GM18502 (cell line): ENCODE measurements around the gene ITGAD.
"Not testable (repeated sequence)": the region's sequence is repeated elsewhere in the genome, so short reads cannot be mapped to it uniquely, and the experiment has no call there.

Experiments
- ATAC-seq: cut with Tn5 transposase; IDR thresholded peaks from one replicate; pipeline ENCODE4 v1.9.1; 2021; ENCODE audit warnings: mild to moderate bottlenecking; ENCODE audit not compliant: unreplicated experiment, poor library complexity

ITGAD gene

DNA sequence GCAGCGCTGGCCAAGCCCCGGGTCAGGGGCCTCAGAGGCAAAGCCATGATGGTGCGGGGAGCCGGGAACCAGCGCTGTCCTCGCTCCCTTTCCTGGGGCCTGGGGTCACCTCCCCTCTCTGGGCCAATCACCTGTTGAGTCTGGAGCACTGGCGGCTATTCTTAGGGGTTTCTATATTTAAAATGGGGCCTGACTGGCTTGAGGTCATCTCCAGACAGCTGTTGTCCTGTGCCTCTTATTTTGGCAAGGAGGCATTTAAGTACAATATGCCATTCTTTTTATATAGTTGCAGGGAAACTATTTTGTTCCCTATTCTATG lies 35.1 kb downstream of the ITGAD start, which contains the start of gene COX6A2:
COX6A2 (minus strand) TSS at position 82 of the 319 bp plus-strand sequence; CDS start at position 47, 35 bp downstream.
- no peak for ATAC-seq

- no peak for ATAC-seq
Measured at GRCh38 chr16:31428638-31429247, 35.6 kb downstream of the ITGAD start.

GRCh38 chr16:31429314-31429713 lies 36.2 kb downstream of the ITGAD start:
- no peak for ATAC-seq

DNA sequence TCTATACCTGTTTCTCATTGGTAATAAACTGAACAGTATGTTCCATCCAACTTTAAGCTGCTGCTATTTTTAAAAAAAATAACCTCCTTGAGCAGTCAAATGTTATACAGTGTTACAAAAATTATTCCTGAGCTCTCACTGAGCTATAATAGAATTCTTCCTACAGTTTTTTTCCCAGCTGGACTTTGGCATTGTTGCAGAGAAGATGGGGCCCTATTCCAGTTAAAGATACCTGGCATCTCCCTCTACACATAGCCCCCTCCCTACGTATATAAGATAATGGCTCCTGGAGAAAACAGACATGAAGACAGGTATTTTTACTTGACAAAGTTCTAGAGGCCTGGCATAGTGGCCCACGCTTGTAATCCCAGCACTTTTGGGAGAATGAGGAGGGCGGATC lies 36.7 kb downstream of the ITGAD start:
- no peak for ATAC-seq

DNA sequence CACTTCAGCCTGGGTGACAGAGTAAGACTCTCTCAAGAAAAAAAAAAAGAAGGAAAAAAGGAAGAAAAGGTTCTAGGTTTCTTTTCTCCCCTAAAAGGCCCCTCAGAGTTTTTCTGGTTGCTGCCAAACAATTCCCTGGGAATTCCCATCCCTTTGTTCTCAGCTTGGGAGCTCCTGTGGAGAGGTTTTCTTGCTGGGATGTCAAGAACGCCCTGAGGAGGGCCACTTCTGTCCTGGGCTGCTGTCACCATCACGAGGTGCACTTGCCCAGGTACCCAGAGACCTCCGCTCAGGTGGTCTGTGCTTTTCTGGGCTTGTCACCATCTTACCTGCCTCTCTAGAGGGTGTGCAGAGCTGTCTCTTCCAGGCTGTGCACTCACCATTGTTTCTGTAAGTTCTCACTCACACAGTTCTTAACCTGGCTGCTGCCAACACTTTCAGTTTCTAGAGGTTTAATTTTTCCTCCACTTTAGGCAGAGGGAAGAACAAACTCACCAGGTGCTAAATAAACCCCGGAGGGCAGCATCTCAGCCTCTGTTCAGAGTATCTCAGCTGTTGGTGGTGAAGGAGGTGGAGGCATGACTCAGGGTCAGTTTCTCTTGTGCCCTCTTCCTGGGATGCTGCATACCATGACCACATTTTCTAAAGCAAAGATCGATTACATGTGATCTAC lies 37.4 kb downstream of the ITGAD start:
- no peak for ATAC-seq

- ATAC-seq: no peak
Measured at GRCh38 chr16:31435341-31436220, 42.4 kb downstream of the ITGAD start.

GRCh38 chr16:31436221-31437045 lies 43.3 kb downstream of the ITGAD start:
- ATAC-seq: no peak

GRCh38 chr16:31438414-31438813 lies 45.3 kb downstream of the ITGAD start:
- ATAC-seq: no peak

- not testable (repeated sequence) for ATAC-seq
Measured at GRCh38 chr16:31439023-31439422, 45.9 kb downstream of the ITGAD start.

DNA sequence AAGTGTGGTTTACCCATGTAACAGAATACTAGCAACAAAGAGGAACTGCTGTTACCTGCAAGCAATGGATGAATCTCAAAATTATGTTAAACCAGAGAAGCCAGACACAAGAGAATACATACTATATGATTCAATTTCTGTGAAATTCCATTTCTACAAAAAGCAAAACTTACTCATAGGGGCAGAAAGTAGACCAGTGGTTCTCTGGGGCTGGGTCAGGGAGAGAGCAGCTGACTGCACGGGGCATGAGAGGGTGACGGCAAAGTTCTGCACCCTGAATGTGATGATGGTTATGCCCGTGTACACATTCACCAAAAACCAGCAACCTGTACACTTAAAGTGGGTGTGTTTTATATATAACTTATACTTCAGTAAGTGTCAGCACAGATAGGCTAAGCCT lies 46.4 kb downstream of the ITGAD start:
- ATAC-seq: no peak

GRCh38 chr16:31440516-31441184 lies 47.5 kb downstream of the ITGAD start:
- ATAC-seq: no peak

- no peak for ATAC-seq
Measured at GRCh38 chr16:31441956-31442355, 48.8 kb downstream of the ITGAD start.

DNA sequence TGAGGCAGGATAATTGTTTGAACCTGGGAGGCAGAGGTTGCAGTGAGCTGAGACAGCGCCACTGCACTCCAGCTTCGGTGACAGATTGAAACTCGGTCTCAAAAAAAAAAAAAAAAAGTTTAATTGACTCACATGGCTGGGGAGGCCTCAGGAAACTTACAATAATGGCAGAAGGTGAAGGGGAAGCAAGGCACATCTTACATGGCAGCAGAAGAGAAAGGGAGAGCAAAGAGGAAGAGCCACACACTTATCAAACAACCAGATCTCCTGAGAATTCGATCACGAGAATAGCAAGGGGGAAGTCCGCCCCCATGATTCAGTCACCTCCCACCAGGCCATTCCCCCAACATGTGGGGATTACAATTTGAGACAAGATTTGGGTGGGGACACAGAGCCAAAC lies 52.8 kb downstream of the ITGAD start:
- not testable (repeated sequence) for ATAC-seq

DNA sequence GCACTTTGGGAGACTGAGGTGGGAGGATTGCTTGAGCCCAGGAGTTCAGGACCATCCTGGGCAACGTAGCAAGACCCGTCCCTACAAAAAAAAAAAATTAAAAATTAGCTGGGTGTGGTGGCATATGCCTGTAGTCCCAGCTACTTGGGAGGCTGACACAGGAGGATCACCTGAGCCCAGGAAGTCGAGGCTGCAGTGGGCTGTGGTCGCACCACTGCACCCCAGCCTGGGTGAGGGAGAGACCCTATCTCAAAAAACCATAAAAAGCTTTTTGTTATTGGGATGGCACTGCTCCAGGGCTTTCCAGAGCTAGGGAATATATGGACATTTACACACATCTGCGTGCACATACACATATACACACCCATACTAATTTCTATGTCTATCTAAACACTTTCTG lies 58.1 kb downstream of the ITGAD start:
- ATAC-seq: no peak

DNA sequence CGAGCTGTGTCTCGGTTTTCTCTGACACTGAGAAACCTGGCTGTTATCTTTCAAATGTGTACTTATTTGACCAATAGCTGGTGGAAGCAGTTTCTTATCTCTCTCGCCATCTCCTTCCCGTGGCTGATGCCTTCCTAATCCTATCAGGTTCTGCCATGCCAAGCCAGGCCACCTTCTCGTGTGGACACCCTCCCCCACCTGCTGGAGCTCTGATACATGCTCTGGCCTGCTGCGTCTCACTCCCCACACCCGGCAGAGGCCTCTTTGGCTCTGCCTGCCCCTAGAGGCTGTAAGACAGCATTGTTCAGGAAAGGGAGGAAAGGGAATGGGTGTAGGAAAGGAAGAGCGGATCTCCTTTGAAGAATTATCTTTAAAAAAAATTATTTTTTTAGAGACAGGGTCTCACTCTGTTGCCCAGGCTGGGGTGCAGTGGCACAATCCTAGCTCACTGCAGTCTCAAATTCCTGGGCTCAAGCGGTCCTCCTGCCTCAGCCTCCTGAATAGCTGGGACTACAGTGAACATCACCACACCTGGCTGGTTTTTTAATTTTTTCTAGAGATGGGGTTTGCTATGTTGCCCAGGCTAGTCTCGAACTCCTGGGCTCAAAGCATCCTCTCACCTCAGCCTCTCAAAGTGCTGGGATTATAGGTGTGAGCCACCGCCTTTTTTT lies 58.7 kb downstream of the ITGAD start:
- ATAC-seq: no peak

DNA sequence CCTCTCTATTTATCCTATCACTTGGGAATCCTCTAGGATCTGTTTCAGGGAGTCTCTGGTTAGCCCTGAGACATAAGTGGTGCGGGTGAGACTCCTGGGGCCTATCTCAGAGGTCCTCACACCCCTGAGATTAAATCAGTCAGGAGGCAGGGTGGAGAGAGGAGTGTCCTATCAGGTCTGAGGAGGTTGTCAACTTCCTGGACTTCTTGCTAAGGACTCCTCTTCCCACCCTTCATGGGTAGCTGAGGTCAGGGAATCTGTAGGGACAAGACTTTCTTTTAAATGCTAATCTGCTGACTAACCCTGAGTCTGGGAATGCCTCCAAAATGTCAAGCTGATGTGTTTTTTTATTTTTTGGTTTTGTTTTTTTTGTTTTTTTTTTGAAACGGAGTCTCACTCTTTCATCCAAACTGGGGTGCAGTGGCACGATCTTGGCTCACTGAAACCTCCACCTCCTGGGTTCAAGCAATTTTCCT lies 59.5 kb downstream of the ITGAD start:
- no peak for ATAC-seq

DNA sequence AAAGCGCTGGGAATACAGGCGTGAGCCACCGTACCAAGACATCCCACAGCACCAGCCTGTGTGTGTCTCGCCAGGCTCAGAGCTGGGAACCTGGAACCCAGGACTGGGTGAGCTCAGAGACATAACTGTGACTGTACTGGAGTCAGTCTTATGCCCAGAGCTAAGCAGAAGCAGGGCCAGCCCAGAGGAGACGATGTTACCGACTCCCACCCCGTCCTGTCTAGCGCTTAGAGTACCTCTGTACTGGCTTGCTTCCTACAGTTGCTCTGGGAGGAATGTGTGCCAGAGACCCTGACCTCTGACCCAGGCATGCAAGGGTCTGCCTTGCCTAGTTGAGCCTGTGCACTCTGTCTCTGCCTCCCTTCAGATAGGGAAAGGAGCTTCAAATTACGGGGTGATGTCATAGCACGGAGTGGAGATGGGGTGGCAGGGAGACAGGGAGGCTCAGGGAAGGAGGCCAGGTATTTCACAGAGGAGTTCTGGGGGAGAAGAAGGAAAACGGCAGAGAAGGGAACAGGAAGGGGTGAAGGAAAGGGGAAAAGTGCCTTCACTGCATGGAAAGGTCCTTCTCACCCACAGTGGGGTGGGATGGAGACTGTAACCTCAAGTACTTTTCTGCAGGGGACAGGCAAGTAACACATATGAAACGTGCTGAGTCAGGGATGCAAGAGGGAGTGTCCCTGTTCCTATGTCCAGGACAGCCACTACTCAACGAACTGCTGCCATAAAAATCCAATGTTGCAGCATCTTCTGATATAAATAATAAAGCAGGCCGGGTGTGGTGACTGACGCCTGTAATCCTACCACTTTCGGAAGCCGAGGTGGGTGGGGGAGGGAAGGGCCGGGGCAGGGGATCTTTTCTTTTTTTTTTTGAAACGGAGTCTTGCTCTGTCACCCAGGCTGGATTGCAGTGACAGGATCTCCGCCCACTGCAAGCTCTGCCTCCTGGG lies 60.4 kb downstream of the ITGAD start:
- no peak for ATAC-seq

DNA sequence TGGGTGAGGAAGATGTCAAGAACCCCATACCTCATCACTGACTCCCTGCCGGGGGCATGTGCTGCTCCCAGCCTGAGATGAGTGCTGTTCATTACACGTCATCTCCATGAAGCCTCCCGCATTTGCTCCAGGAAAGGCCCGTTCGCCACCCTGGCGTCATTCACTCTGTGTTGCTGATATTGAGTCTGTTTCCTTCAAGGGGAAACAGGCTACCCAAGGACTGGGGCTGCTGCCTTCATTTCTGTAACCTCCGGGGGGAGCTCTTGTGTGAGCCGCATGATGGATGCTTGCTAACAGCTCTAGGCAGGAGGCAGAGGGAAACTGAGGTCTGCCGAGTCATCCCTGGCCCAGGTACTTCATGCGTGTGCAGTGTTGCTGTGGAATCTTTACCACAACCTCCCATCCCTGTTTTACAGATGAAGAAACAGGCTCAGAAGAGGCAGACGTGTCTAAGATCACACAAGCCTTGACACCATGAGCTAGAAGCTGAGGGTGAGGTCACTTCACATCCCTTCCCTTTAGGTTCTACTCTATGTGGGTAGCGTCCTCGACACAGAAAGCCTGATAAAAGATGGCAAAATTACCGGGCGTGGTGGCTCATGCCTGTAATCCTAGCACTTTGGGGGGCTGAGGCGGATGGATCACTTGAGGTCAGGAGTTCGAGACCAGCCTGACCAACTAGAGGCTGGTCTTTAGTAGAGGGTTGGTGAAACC lies 62.6 kb downstream of the ITGAD start:
- no peak for ATAC-seq
